WERI-Rb-1 (cell line): ENCODE results near the gene SLC19A1.
A peak's percentile ranks its signal among the peaks of the same experiment; 100 is the strongest.

Experiments
- DNase-seq: peaks from one replicate; pipeline ENCODE4 v3.0.0-alpha.2; 2020
- H3K27ac ChIP-seq: fragments of 250-450 bp; sonication (Bioruptor Pico); 2 replicates; pipeline ENCODE4 v1.5.1; 2020; ENCODE audit warnings: mild to moderate bottlenecking, moderate library complexity
- H3K27me3 ChIP-seq: fragments of 250-450 bp; sonication (Bioruptor Pico); 2 replicates; pipeline ENCODE4 v1.5.1; 2021; ENCODE audit warnings: mild to moderate bottlenecking, low read depth, moderate library complexity; ENCODE audit not compliant: insufficient read depth, severe bottlenecking
- H3K36me3 ChIP-seq: fragments of 250-450 bp; sonication (Bioruptor Pico); 2 replicates; pipeline ENCODE4 v1.5.1; 2020; ENCODE audit warnings: mild to moderate bottlenecking, moderate library complexity
- H3K4me3 ChIP-seq: 2 replicates; pipeline ENCODE4 v1.5.1; 2011; ENCODE audit warnings: low read depth, mild to moderate bottlenecking, control low read depth, low read length
- H3K9me3 ChIP-seq: fragments of 250-450 bp; sonication (Bioruptor Pico); 2 replicates; pipeline ENCODE4 v1.5.1; 2021; ENCODE audit warnings: mild to moderate bottlenecking, moderate library complexity; ENCODE audit not compliant: severe bottlenecking
- CTCF ChIP-seq: IDR thresholded peaks from 2 replicates; pipeline ENCODE4 v1.5.1; 2011; ENCODE audit warnings: low read depth, mild to moderate bottlenecking, control low read depth, inconsistent platforms, low read length

Gene SLC19A1

GRCh38 chr21:45588871-45589491 lies 46.7 kb upstream of the SLC19A1 start:
- Histone ChIP-seq H3K9me3 (peaks cover 36% of the 10 kb centered on the region), H3K27ac (no peak overlapping the region), H3K27me3 (no peaks in the 10 kb centered on the region), H3K36me3 (no peaks in the 10 kb centered on the region), H3K4me3 (no peak overlapping the region)
- no peak for DNase-seq
- TF ChIP-seq CTCF = no peak

- no peaks in the 10 kb centered on the region for H3K27me3 ChIP-seq
- DNase-seq = peak; percentile 2
- no peak overlapping the region for H3K27ac ChIP-seq
- TF ChIP-seq CTCF = no peak
- H3K9me3 ChIP-seq = peaks cover 39% of the 10 kb centered on the region
- no peaks in the 10 kb centered on the region for H3K36me3 ChIP-seq
- H3K4me3 ChIP-seq = no peak overlapping the region
Measured at GRCh38 chr21:45588086-45588825, 46.0 kb upstream of the SLC19A1 start.

GRCh38 chr21:45586289-45586858 lies 44.1 kb upstream of the SLC19A1 start:
- Histone ChIP-seq H3K4me3 (no peak overlapping the region), H3K27me3 (no peaks in the 10 kb centered on the region), H3K9me3 (peaks cover 45% of the 10 kb centered on the region), H3K36me3 (no peaks in the 10 kb centered on the region), H3K27ac (no peak overlapping the region)
- no peak for DNase-seq
- no peak for TF ChIP-seq CTCF

- peak; percentile 3 for DNase-seq
- Histone ChIP-seq H3K27me3 (no peaks in the 10 kb centered on the region), H3K27ac (no peak overlapping the region), H3K4me3 (no peak overlapping the region), H3K9me3 (peaks cover 42% of the 10 kb centered on the region), H3K36me3 (no peaks in the 10 kb centered on the region)
- TF ChIP-seq CTCF = no peak
Measured at GRCh38 chr21:45584786-45585185, 42.5 kb upstream of the SLC19A1 start.

GRCh38 chr21:45583831-45584509 lies 41.7 kb upstream of the SLC19A1 start:
- TF ChIP-seq CTCF = no peak
- peaks cover 42% of the 10 kb centered on the region for H3K9me3 ChIP-seq
- no peaks in the 10 kb centered on the region for H3K36me3 ChIP-seq
- H3K4me3 ChIP-seq = no peak overlapping the region
- DNase-seq = peak; percentile 1
- no peaks in the 10 kb centered on the region for H3K27me3 ChIP-seq
- no peak overlapping the region for H3K27ac ChIP-seq
